ENCODE measurements around the gene GTF2F1.
A peak's percentile ranks its signal among the peaks of the same experiment; 100 is the strongest.
"Not testable (repeated sequence)": the region's sequence is repeated elsewhere in the genome, so short reads cannot be mapped to it uniquely, and the experiment has no call there.

The GTF2F1 gene

DNA sequence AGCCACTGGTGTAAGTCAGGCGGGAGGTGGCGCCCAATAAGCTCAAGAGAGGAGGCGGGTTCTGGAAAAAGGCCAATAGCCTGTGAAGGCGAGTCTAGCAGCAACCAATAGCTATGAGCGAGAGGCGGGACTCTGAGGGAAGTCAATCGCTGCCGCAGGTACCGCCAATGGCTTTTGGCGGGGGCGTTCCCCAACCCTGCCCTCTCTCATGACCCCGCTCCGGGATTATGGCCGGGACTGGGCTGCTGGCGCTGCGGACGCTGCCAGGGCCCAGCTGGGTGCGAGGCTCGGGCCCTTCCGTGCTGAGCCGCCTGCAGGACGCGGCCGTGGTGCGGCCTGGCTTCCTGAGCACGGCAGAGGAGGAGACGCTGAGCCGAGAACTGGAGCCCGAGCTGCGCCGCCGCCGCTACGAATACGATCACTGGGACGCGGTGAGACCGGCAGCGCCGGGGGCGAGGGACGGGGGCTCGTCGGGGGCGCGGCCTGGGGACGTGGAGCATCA lies 20.3 kb downstream of the GTF2F1 start, which contains the start of gene ALKBH7:
ALKBH7 (plus strand) TSS at position 201 of the 502 bp plus-strand sequence; CDS start at position 228, 27 bp downstream.
- peak within 1 kb of the TSS; percentile 92 to 98 (median 96) for H3K27ac Mint-ChIP-seq
- H3K9me3 Mint-ChIP-seq, result no peaks in the 10 kb centered on the region
- H3K4me3 Mint-ChIP-seq, result peak within 1 kb of the TSS; percentile 86 to 90 (median 89)
- no peaks in the 10 kb centered on the region for H3K27me3 Mint-ChIP-seq (ENCODE audit: low read depth)
- TF ChIP-seq, protein P1, sequence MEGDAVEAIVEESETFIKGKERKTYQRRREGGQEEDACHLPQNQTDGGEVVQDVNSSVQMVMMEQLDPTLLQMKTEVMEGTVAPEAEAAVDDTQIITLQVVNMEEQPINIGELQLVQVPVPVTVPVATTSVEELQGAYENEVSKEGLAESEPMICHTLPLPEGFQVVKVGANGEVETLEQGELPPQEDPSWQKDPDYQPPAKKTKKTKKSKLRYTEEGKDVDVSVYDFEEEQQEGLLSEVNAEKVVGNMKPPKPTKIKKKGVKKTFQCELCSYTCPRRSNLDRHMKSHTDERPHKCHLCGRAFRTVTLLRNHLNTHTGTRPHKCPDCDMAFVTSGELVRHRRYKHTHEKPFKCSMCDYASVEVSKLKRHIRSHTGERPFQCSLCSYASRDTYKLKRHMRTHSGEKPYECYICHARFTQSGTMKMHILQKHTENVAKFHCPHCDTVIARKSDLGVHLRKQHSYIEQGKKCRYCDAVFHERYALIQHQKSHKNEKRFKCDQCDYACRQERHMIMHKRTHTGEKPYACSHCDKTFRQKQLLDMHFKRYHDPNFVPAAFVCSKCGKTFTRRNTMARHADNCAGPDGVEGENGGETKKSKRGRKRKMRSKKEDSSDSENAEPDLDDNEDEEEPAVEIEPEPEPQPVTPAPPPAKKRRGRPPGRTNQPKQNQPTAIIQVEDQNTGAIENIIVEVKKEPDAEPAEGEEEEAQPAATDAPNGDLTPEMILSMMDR (IDR thresholded peaks at IDR 0.05; ENCODE audit: unreplicated experiment in 3 of 3), result no peak
- H3K36me3 Mint-ChIP-seq (ENCODE audit: low read depth), result peaks cover 15% of the 10 kb centered on the region
- H3K4me1 Mint-ChIP-seq, result peaks cover 28% of the 10 kb centered on the region

DNA sequence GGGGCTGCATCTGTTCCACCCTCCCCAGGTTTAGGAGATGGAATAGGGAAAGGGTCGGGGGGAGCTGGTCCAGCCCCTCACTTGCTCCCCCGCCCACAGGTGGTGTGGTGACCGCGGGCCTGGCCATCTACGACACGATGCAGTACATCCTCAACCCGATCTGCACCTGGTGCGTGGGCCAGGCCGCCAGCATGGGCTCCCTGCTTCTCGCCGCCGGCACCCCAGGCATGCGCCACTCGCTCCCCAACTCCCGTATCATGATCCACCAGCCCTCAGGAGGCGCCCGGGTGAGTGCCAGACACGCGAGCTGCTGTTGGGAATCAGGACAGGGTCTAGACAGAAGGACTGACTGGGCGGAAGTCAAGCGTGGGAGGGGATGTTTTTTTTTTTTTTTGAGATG lies 28.6 kb downstream of the GTF2F1 start:
- peaks cover 12% of the 10 kb centered on the region for H3K4me1 Mint-ChIP-seq
- TF ChIP-seq, protein P1 (IDR thresholded peaks at IDR 0.05; ENCODE audit: unreplicated experiment in 3 of 3), result no peak
- H3K27ac Mint-ChIP-seq, result no peak overlapping the region
- H3K9me3 Mint-ChIP-seq, result no peaks in the 10 kb centered on the region
- peak overlapping the region in 2 of 3 experiments; percentile 36 to 70 for H3K4me3 Mint-ChIP-seq
- H3K27me3 Mint-ChIP-seq (ENCODE audit: low read depth), result peaks cover 3% of the 10 kb centered on the region
- peaks cover 46% of the 10 kb centered on the region for H3K36me3 Mint-ChIP-seq (ENCODE audit: low read depth)

DNA sequence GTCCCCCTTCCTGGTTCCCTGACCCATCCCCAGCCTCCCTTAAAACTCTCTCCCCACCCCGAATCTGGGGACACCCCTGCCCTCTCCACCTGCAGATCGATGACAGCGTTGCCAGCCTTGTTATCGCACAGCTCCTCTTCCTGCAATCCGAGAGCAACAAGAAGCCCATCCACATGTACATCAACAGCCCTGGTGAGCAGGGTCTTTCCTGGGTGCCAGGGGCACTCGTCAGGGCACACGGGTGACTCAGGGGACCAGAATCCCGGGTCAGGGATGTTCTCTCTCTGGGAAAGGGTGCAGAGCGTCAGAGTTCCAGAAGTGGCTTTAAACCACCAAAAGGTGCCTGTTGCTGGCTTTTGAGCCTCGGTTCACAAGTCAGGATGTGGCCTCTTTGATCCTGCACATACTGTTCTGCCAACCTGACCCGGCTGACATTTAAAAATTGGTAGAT lies 30.6 kb downstream of the GTF2F1 start:
- H3K4me3 Mint-ChIP-seq, result peak overlapping the region; percentile 89 to 94 (median 93)
- no peaks in the 10 kb centered on the region for H3K9me3 Mint-ChIP-seq
- H3K27ac Mint-ChIP-seq, result peak overlapping the region; percentile 77 to 82 (median 80)
- peaks cover 18% of the 10 kb centered on the region for H3K4me1 Mint-ChIP-seq
- H3K27me3 Mint-ChIP-seq (ENCODE audit: low read depth), result peaks cover 3% of the 10 kb centered on the region
- TF ChIP-seq, protein P1 (IDR thresholded peaks at IDR 0.05; ENCODE audit: unreplicated experiment in 3 of 3), result no peak
- peaks cover 31% of the 10 kb centered on the region for H3K36me3 Mint-ChIP-seq (ENCODE audit: low read depth)

DNA sequence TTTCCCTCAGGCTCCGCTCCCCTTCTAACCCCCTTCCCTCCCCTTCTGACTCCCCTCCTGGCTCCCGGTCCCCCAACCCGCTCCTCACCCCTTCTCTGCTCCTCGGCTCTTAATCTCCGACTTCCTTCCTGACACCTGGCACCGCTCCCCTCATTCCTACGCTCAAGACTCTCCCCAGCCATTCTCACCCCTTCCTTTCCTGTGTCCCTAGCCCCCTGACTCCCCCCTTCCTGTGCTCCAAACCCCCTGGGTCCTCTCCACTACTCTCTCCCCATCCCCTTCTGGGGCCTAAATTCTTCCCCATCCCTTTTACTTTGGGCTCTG lies 31.0 kb downstream of the GTF2F1 start:
- H3K4me1 Mint-ChIP-seq, result peaks cover 20% of the 10 kb centered on the region

DNA sequence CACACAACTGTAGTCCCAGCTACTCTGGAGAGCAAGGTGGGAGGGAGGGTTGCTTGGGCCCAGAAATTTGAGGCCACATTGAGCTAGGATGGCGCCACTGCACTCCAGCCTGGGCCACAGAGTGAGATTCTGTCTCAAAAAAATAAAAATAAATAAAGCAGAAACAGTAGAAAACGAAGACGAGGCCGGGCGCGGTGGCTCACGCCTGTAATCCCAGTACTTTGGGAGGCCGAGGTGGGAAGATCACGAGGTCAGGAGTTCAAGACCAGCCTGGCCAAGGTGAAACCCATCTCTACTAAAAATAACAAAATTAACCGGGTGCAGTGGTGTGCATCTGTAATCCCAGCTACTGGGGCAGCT lies 32.1 kb downstream of the GTF2F1 start:
- peak overlapping the region in 1 of 3 experiments; percentile 94 for H3K27ac Mint-ChIP-seq
- not testable (repeated sequence) for H3K27me3 Mint-ChIP-seq (ENCODE audit: low read depth); H3K9me3 Mint-ChIP-seq
- H3K4me1 Mint-ChIP-seq, result peaks cover 20% of the 10 kb centered on the region
- peaks cover 20% of the 10 kb centered on the region for H3K36me3 Mint-ChIP-seq (ENCODE audit: low read depth)
- peak overlapping the region; percentile 89 to 94 (median 93) for H3K4me3 Mint-ChIP-seq

More for the DNA sequence above, 31.0 kb downstream of the GTF2F1 start:
- Mint-ChIP-seq H3K27ac (peak overlapping the region; percentile 77 to 82 (median 80)), H3K9me3 (no peaks in the 10 kb centered on the region), H3K4me3 (peak overlapping the region; percentile 89 to 94 (median 93)), H3K36me3 (ENCODE audit: low read depth) (peaks cover 28% of the 10 kb centered on the region), H3K27me3 (ENCODE audit: low read depth) (peaks cover 3% of the 10 kb centered on the region)
- TF ChIP-seq, protein P1 (IDR thresholded peaks at IDR 0.05; ENCODE audit: unreplicated experiment in 3 of 3), result no peak

DNA sequence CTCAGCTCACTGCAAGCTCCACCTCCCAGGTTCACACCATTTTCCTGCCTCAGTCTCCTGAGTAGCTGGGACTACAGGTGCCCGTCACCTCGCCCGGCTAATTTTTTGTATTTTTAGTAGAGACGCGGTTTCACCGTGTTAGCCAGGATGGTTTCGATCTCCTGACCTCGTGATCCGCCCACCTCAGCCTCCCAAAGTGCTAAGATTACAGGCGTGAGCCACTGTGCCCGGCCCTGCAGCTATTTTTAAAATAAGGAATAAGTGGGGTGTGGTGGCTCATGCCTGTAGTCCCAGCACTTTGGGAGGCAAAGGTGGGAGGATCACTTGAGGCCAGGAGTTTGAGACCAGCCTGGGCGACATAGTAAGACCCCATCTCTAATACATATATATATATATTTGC lies 32.5 kb downstream of the GTF2F1 start:
- H3K9me3 Mint-ChIP-seq; H3K27ac Mint-ChIP-seq; H3K27me3 Mint-ChIP-seq (ENCODE audit: low read depth): not testable (repeated sequence)
- peaks cover 17% of the 10 kb centered on the region for H3K36me3 Mint-ChIP-seq (ENCODE audit: low read depth)
- H3K4me3 Mint-ChIP-seq, result peak overlapping the region; percentile 46 to 93 (median 89)
- H3K4me1 Mint-ChIP-seq, result peaks cover 20% of the 10 kb centered on the region

All from nephron (organoid).